Left hindlimb (tissue), 1 donor: ENCODE data around the gene NUP160.
"Not testable (repeated sequence)": the region's sequence is repeated elsewhere in the genome, so short reads cannot be mapped to it uniquely, and the experiment has no call there.

Experiments used
- DNase-seq: peaks from one replicate; pipeline ENCODE4 v3.0.0-alpha.2; 2018

The NUP160 gene

GRCh38 chr11:47863189-47863897 lies 15.2 kb upstream of the NUP160 start:
- no peak for DNase-seq

- DNase-seq: no peak
Observed at GRCh38 chr11:47861728-47862127, 13.6 kb upstream of the NUP160 start.

GRCh38 chr11:47860536-47860935 lies 12.4 kb upstream of the NUP160 start:
- DNase-seq: no peak

- no peak for DNase-seq
Observed at GRCh38 chr11:47857892-47858543, 9.9 kb upstream of the NUP160 start.

GRCh38 chr11:47857485-47857884 lies 9.3 kb upstream of the NUP160 start:
- no peak for DNase-seq

GRCh38 chr11:47856186-47856585 lies 8.0 kb upstream of the NUP160 start:
- DNase-seq: no peak

- no peak for DNase-seq
Observed at GRCh38 chr11:47854667-47855066, 6.5 kb upstream of the NUP160 start.

GRCh38 chr11:47852053-47852452 lies 3.9 kb upstream of the NUP160 start:
- no peak for DNase-seq

- no peak for DNase-seq
Observed at GRCh38 chr11:47850337-47850736, 2.2 kb upstream of the NUP160 start.

GRCh38 chr11:47848700-47849155 lies 578 bp upstream of the NUP160 start:
- no peak for DNase-seq

- no peak for DNase-seq
Observed at GRCh38 chr11:47847537-47847891, 636 bp downstream of the NUP160 start.

GRCh38 chr11:47846998-47847397 lies 1.2 kb downstream of the NUP160 start:
- no peak for DNase-seq

- DNase-seq: no peak
Observed at GRCh38 chr11:47843361-47844055, 4.6 kb downstream of the NUP160 start.

GRCh38 chr11:47842749-47843148 lies 5.4 kb downstream of the NUP160 start:
- DNase-seq: no peak

- DNase-seq: no peak
Observed at GRCh38 chr11:47837929-47838328, 10.2 kb downstream of the NUP160 start.

- DNase-seq: no peak
Observed at GRCh38 chr11:47837292-47837691, 10.9 kb downstream of the NUP160 start.

- not testable (repeated sequence) for DNase-seq
Observed at GRCh38 chr11:47830013-47830412, 18.1 kb downstream of the NUP160 start.

GRCh38 chr11:47828284-47828683 lies 19.9 kb downstream of the NUP160 start:
- DNase-seq: no peak

- not testable (repeated sequence) for DNase-seq
Observed at GRCh38 chr11:47822664-47823063, 25.5 kb downstream of the NUP160 start.

- DNase-seq: no peak
Observed at GRCh38 chr11:47819743-47820142, 28.4 kb downstream of the NUP160 start.

GRCh38 chr11:47800759-47801158 lies 47.4 kb downstream of the NUP160 start:
- DNase-seq: no peak

- no peak for DNase-seq
Observed at GRCh38 chr11:47797633-47798032, 50.5 kb downstream of the NUP160 start.

GRCh38 chr11:47791774-47792430 lies 56.2 kb downstream of the NUP160 start:
- no peak for DNase-seq
